H9 (cell line): ENCODE results near the gene GEMIN2. TPM values are rescaled to one million over a fixed set of nuclear protein-coding genes. Genes with fewer than 3 reads are reported as not detected.
A peak's percentile ranks its signal among the peaks of the same experiment; 100 is the strongest.

Source experiments
- DNase-seq: peaks from one replicate; pipeline ENCODE4 v3.0.0-alpha.2; 2017
- H2AFZ ChIP-seq: one replicate; pipeline ENCODE4 v1.6.1; 2013; ENCODE audit warnings: mild to moderate bottlenecking, low read length, control low read depth, moderate library complexity
- H2AK5ac ChIP-seq: 2 replicates; pipeline ENCODE4 v1.6.1; 2013; ENCODE audit warnings: low read length, control low read depth, mixed read lengths; ENCODE audit not compliant: insufficient read length
- H2BK120ac ChIP-seq: one replicate; pipeline ENCODE4 v1.6.1; 2013; ENCODE audit warnings: low read depth, mild to moderate bottlenecking, low read length, control low read depth, inconsistent platforms; ENCODE audit not compliant: poor library complexity, severe bottlenecking
- H2BK12ac ChIP-seq: 2 replicates; pipeline ENCODE4 v1.6.1; 2013; ENCODE audit warnings: low read length, control low read depth, mixed read lengths, low read depth; ENCODE audit not compliant: insufficient read length
- H2BK15ac ChIP-seq: 2 replicates; pipeline ENCODE4 v1.6.1; 2013; ENCODE audit warnings: low read depth, low read length, control low read depth
- H2BK20ac ChIP-seq: one replicate; pipeline ENCODE4 v1.6.1; 2013; ENCODE audit warnings: low read depth, mild to moderate bottlenecking, low read length, control low read depth, inconsistent platforms; ENCODE audit not compliant: poor library complexity, severe bottlenecking
- H2BK5ac ChIP-seq: 2 replicates; pipeline ENCODE4 v1.6.1; 2013; ENCODE audit warnings: low read length, control low read depth, mixed read lengths; ENCODE audit not compliant: insufficient read length
- H3K14ac ChIP-seq: 2 replicates; pipeline ENCODE4 v1.6.1; 2013; ENCODE audit warnings: low read length, control low read depth; ENCODE audit not compliant: insufficient read depth
- H3K18ac ChIP-seq: 2 replicates; pipeline ENCODE4 v1.6.1; 2013; ENCODE audit warnings: low read depth, mild to moderate bottlenecking, mixed read lengths, low read length, control low read depth; ENCODE audit not compliant: insufficient read length
- H3K23ac ChIP-seq: 2 replicates; pipeline ENCODE4 v1.6.1; 2013; ENCODE audit warnings: low read length, control low read depth, mixed read lengths, low read depth; ENCODE audit not compliant: insufficient read length
- H3K23me2 ChIP-seq: 2 replicates; pipeline ENCODE4 v1.6.1; 2013; ENCODE audit warnings: low read depth, mild to moderate bottlenecking, mixed read lengths, low read length, control low read depth; ENCODE audit not compliant: insufficient read length, poor library complexity, severe bottlenecking
- H3K27ac ChIP-seq: 2 replicates; pipeline ENCODE4 v1.5.1; 2013; ENCODE audit warnings: low read length, control low read depth, mixed read lengths, low read depth; ENCODE audit not compliant: insufficient read length
- H3K27me3 ChIP-seq: 2 replicates; pipeline ENCODE4 v1.6.1; 2013; ENCODE audit warnings: low read length, control low read depth, inconsistent platforms; ENCODE audit not compliant: insufficient read depth
- H3K4ac ChIP-seq: 2 replicates; pipeline ENCODE4 v1.6.1; 2013; ENCODE audit warnings: low read depth, mild to moderate bottlenecking, control low read depth, inconsistent platforms, low read length, moderate library complexity
- H3K4me1 ChIP-seq: 2 replicates; pipeline ENCODE4 v1.6.1; 2013; ENCODE audit warnings: low read length, control low read depth, inconsistent platforms; ENCODE audit not compliant: insufficient read depth
- H3K4me2 ChIP-seq: 2 replicates; pipeline ENCODE4 v1.6.1; 2013; ENCODE audit warnings: low read length, control low read depth, mixed read lengths; ENCODE audit not compliant: insufficient read length, insufficient read depth
- H3K56ac ChIP-seq: 2 replicates; pipeline ENCODE4 v1.6.1; 2013; ENCODE audit warnings: low read depth, mild to moderate bottlenecking, mixed read lengths, low read length, control low read depth; ENCODE audit not compliant: insufficient read length
- H3K79me1 ChIP-seq: 2 replicates; pipeline ENCODE4 v1.6.1; 2013; ENCODE audit warnings: low read depth, mild to moderate bottlenecking, moderate library complexity, low read length, control low read depth, inconsistent platforms; ENCODE audit not compliant: insufficient read depth, poor library complexity, severe bottlenecking
- H3K79me2 ChIP-seq: 2 replicates; pipeline ENCODE4 v1.6.1; 2013; ENCODE audit warnings: low read length, control low read depth, inconsistent platforms; ENCODE audit not compliant: insufficient read depth
- H3K9ac ChIP-seq: 2 replicates; pipeline ENCODE4 v1.6.1; 2013; ENCODE audit warnings: low read length, control low read depth, mixed read lengths; ENCODE audit not compliant: insufficient read length; ENCODE audit errors: extremely low read depth
- H3K9me3 ChIP-seq: one replicate; pipeline ENCODE4 v1.6.1; 2013; ENCODE audit warnings: low read depth, low read length, inconsistent platforms; ENCODE audit not compliant: control insufficient read depth
- H3T11ph ChIP-seq: one replicate; pipeline ENCODE4 v1.6.1; 2013; ENCODE audit warnings: mild to moderate bottlenecking, low read length, control low read depth, inconsistent platforms
- H4K20me1 ChIP-seq: one replicate; pipeline ENCODE4 v1.6.1; 2013; ENCODE audit not compliant: control insufficient read depth, insufficient read length, insufficient read depth
- H4K5ac ChIP-seq: 2 replicates; pipeline ENCODE4 v1.6.1; 2013; ENCODE audit warnings: low read depth, mild to moderate bottlenecking, mixed read lengths, low read length, control low read depth; ENCODE audit not compliant: insufficient read length
- H4K8ac ChIP-seq: replicated peaks from 2 replicates; pipeline ENCODE4 v1.6.1; 2013; ENCODE audit warnings: low read length, control low read depth, mixed read lengths, low read depth; ENCODE audit not compliant: insufficient read length
- H4K91ac ChIP-seq: 2 replicates; pipeline ENCODE4 v1.6.1; 2013; ENCODE audit warnings: low read depth, mild to moderate bottlenecking, moderate library complexity, mixed read lengths, low read length, control low read depth; ENCODE audit not compliant: insufficient read length
- H3K27ac Mint-ChIP-seq, 3 experiments: 2 replicates in 2 of 3; 3 replicates in 1 of 3; pipeline ENCODE4 v1.8.0; 2020 to 2021; ENCODE audit warnings: mixed read lengths in 3 of 3, mild to moderate bottlenecking in 1 of 3, moderate library complexity in 1 of 3
- H3K27me3 Mint-ChIP-seq: 2 replicates; pipeline ENCODE4 v1.8.0; 2021; ENCODE audit warnings: low read depth, mild to moderate bottlenecking, moderate library complexity, mixed read lengths
- H3K36me3 Mint-ChIP-seq, 3 experiments: 2 replicates in 2 of 3; 3 replicates in 1 of 3; pipeline ENCODE4 v1.8.0; 2020 to 2021; ENCODE audit warnings: low read depth in 3 of 3, mixed read lengths in 3 of 3; ENCODE audit not compliant: insufficient read depth in 1 of 3
- H3K4me1 Mint-ChIP-seq, 2 experiments: 2 replicates each; pipeline ENCODE4 v1.8.0; 2020; ENCODE audit warnings: mixed read lengths in 2 of 2
- H3K4me3 Mint-ChIP-seq, 2 experiments: 2 replicates in 1 of 2; 3 replicates in 1 of 2; pipeline ENCODE4 v1.8.0; 2020 to 2021; ENCODE audit warnings: mild to moderate bottlenecking in 2 of 2, mixed read lengths in 2 of 2, moderate library complexity in 1 of 2
- H3K9me3 Mint-ChIP-seq, 2 experiments: 2 replicates in 1 of 2; 3 replicates in 1 of 2; pipeline ENCODE4 v1.8.0; 2020; ENCODE audit warnings: mild to moderate bottlenecking in 2 of 2, mixed read lengths in 2 of 2, moderate library complexity in 1 of 2
- WGBS: extraction: QIAGEN DNeasy Blood & Tissue Kit; methylation state at CpG from one replicate; pipeline ENCODE4 v1.1.7; 2013; ENCODE audit warnings: missing lambda C conversion rate, low lambda C conversion rate, mixed read lengths; ENCODE audit not compliant: insufficient read length; ENCODE audit errors: extremely low coverage; 5-methylcytosine and 5-hydroxymethylcytosine counted together
- total RNA-seq: library from RNA; stranded (reverse); gene quantifications from 2 replicates; pipeline ENCODE4 v1.2.1, GENCODE V29; 2021
- TF ChIP-seq, protein P1 (sequence below): fragments of 200-600 bp; sonication (generic); conservative IDR thresholded peaks from 3 replicates; pipeline ENCODE4 v1.8.0; 2021; ENCODE audit warnings: antibody characterized with exemption, mild to moderate bottlenecking

GEMIN2 gene
- total RNA-seq, 1 experiment from 2014 or later = 36.3 TPM

DNA sequence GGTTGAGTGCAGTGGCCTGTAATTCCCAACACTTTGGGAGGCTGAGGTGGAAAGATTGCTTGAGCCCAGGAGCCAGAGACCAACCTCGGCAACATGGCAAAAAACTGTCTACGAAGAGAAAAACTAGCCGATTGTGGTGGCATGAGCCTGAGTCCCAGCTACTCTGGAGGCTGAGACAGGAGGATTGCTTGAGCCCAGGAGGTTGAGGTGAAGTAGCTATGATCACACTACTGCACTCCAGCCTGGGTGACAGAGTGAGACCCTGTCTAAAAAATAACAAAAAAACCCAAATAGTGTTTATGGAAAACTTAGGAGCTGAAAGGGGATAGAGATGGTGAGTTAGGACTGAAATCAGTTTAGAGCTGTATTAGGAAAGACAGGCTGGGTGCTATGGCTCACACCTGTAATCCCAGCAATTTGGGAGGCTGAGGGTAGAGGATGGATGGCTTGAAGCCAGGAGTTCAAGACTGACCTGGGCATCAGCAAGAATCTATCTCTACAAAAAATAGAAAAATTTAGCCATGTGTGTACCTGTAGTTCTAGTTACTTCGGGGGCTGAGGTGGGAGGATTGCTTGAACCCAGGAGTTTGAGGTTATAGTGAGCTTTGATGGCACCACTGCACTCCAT, 70.6 kb downstream of the GEMIN2 start:
- Mint-ChIP-seq H3K27me3 (no peaks in the 10 kb centered on the region), H3K9me3 (no peaks in the 10 kb centered on the region), H3K4me3 (no peak overlapping the region; a peak in 1 of 5 replicates), H3K36me3 (peaks cover 10 to 24% (median 18%) of the 10 kb centered on the region in 3 experiments; a peak in 6 of 7 replicates), H3K27ac (peak overlapping the region in 1 of 3 experiments; percentile 41; a peak in 1 of 7 replicates), H3K4me1 (peaks cover 17 to 20% of the 10 kb centered on the region in 2 experiments)
- Histone ChIP-seq H3K23ac (no peak overlapping the region), H3K79me1 (no peaks in the 10 kb centered on the region), H2BK12ac (no peak overlapping the region), H3K9ac (no peak overlapping the region), H3K4ac (no peak overlapping the region), H3K4me2 (no peak overlapping the region), H2BK120ac (no peak overlapping the region), H3K27ac (no peak overlapping the region), H3K4me1 (peaks cover 8% of the 10 kb centered on the region), H2AFZ (no peak overlapping the region), H4K5ac (no peak overlapping the region), H4K20me1 (no peaks in the 10 kb centered on the region), H3T11ph (no peak overlapping the region), H4K8ac (no peak overlapping the region), H2BK15ac (no peak overlapping the region), H3K79me2 (no peaks in the 10 kb centered on the region), H3K27me3 (no peaks in the 10 kb centered on the region), H2BK5ac (no peak overlapping the region), H4K91ac (no peak overlapping the region), H3K18ac (no peak overlapping the region), H3K14ac (no peak overlapping the region), H3K9me3 (no peaks in the 10 kb centered on the region), H2BK20ac (no peak overlapping the region), H2AK5ac (no peak overlapping the region), H3K23me2 (no peaks in the 10 kb centered on the region), H3K56ac (no peak overlapping the region)
- WGBS = no CpG with 5 or more reads among the region's 4 CpGs
- TF ChIP-seq, protein P1, sequence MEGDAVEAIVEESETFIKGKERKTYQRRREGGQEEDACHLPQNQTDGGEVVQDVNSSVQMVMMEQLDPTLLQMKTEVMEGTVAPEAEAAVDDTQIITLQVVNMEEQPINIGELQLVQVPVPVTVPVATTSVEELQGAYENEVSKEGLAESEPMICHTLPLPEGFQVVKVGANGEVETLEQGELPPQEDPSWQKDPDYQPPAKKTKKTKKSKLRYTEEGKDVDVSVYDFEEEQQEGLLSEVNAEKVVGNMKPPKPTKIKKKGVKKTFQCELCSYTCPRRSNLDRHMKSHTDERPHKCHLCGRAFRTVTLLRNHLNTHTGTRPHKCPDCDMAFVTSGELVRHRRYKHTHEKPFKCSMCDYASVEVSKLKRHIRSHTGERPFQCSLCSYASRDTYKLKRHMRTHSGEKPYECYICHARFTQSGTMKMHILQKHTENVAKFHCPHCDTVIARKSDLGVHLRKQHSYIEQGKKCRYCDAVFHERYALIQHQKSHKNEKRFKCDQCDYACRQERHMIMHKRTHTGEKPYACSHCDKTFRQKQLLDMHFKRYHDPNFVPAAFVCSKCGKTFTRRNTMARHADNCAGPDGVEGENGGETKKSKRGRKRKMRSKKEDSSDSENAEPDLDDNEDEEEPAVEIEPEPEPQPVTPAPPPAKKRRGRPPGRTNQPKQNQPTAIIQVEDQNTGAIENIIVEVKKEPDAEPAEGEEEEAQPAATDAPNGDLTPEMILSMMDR = no peak
- no peak for DNase-seq
